HepG2 (cell line): Measurements from ENCODE around the gene NLRP12. TPM values are rescaled to one million over a fixed set of nuclear protein-coding genes. Genes with fewer than 3 reads are reported as not detected.

Source experiments
- ATAC-seq: fragments of 200-7000 bp; cut with Tn5 transposase; 3 replicates; pipeline ENCODE4 v1.9.1; 2020; ENCODE audit warnings: mild to moderate bottlenecking, moderate library complexity
- BruUV-seq: library from RNA; stranded (reverse); fragments of 400-500 nt; replicated peaks from 2 replicates; lab custom pipeline; 2021; lab: Mats Ljungman, UMichigan
- CTCF ChIA-PET: fragments of 300-600 bp; formaldehyde crosslinking; extraction: SDS; loops from one replicate; lab custom pipeline; 2021; ENCODE audit warnings: low total read pairs, inconsistent platforms, low intra/inter-chr PET ratio; lab: Yijun Ruan, JAX
- POLR2A ChIA-PET: fragments of 350-600 bp; sonication (Branson Sonifier 250); formaldehyde crosslinking; loops from one replicate; lab custom pipeline; 2020; ENCODE audit warnings: antibody characterized with exemption, inconsistent platforms; lab: Yijun Ruan, JAX
- DNase-seq: peaks from one replicate; pipeline ENCODE4 v3.0.0-alpha.2; 2015; ENCODE audit warnings: low spot score
- FAIRE-seq: peaks from 3 replicates; lab custom pipeline; 2011; peaks lifted over from hg19 to GRCh38; lab: Jason Lieb, UNC
- H2AFZ ChIP-seq: one replicate; pipeline ENCODE4 v1.6.1; 2011; ENCODE audit warnings: low read length, inconsistent platforms
- H3K27ac ChIP-seq: fragments of 300-600 bp; 3 replicates; pipeline ENCODE4 v1.8.0; 2011; ENCODE audit warnings: mixed run types, mild to moderate bottlenecking, mixed read lengths, low read length, inconsistent platforms; ENCODE audit not compliant: insufficient read depth; ENCODE audit errors: extremely low read length
- H3K27me3 ChIP-seq, 2 experiments: fragments of 200-600 bp in 1 of 2; 2 replicates in 1 of 2; 3 replicates in 1 of 2; pipeline versions ENCODE4 v1.6.0 to v1.8.0; 2011; ENCODE audit warnings: low read length in 2 of 2, mild to moderate bottlenecking in 2 of 2, moderate library complexity in 2 of 2, inconsistent platforms in 1 of 2; ENCODE audit not compliant: insufficient read depth in 2 of 2, control insufficient read depth in 1 of 2
- H3K36me3 ChIP-seq, 2 experiments: fragments of 200-600 bp in 1 of 2; replicated peaks in 1 of 2; 2 replicates in 1 of 2; 3 replicates in 1 of 2; pipeline versions ENCODE4 v1.5.1 to v1.8.0; 2011; ENCODE audit warnings: low read length in 2 of 2, inconsistent platforms in 1 of 2; ENCODE audit not compliant: insufficient read depth in 2 of 2, control insufficient read depth in 1 of 2
- H3K4me1 ChIP-seq: 2 replicates; pipeline ENCODE4 v1.5.1; 2012; ENCODE audit warnings: low read length, inconsistent platforms; ENCODE audit not compliant: insufficient read depth
- H3K4me2 ChIP-seq: 2 replicates; pipeline ENCODE4 v1.6.0; 2011; ENCODE audit warnings: low read depth, low read length, inconsistent platforms
- H3K4me3 ChIP-seq, 3 experiments: fragments of 200-600 bp in 1 of 3; sonication (generic), shearing (Covaris generic) in 1 of 3; replicated peaks in 1 of 3; 2 replicates each; pipeline ENCODE4 v1.5.1; 2011 to 2016; ENCODE audit warnings: low read length in 3 of 3, inconsistent platforms in 2 of 3, low read depth in 2 of 3, mild to moderate bottlenecking in 2 of 3, control low read depth in 1 of 3, mixed read lengths in 1 of 3; ENCODE audit not compliant: insufficient read depth in 1 of 3
- H3K79me2 ChIP-seq: one replicate; pipeline ENCODE4 v1.6.1; 2011; ENCODE audit warnings: low read length, inconsistent platforms; ENCODE audit not compliant: insufficient read depth
- H3K9ac ChIP-seq: 2 replicates; pipeline ENCODE4 v1.6.0; 2011; ENCODE audit warnings: mild to moderate bottlenecking, low read depth, low read length, inconsistent platforms; ENCODE audit not compliant: insufficient read depth
- H3K9me3 ChIP-seq: 2 replicates; pipeline ENCODE4 v1.5.1; 2012; ENCODE audit warnings: mild to moderate bottlenecking, low read length
- H4K20me1 ChIP-seq: 2 replicates; pipeline ENCODE4 v1.6.0; 2011; ENCODE audit warnings: inconsistent platforms, mild to moderate bottlenecking, low read length, moderate library complexity; ENCODE audit not compliant: insufficient read depth
- ETV6 ChIP-seq: sonication (generic); formaldehyde crosslinking; conservative IDR thresholded peaks from 2 replicates; pipeline ENCODE4 v1.4.0; 2020; ENCODE audit warnings: missing genetic modification reagents
- HOXA9 ChIP-seq: sonication (generic); formaldehyde crosslinking; IDR thresholded peaks from 2 replicates; pipeline ENCODE4 v1.8.1; 2022; ENCODE audit warnings: missing genetic modification reagents, mild to moderate bottlenecking, moderate library complexity, borderline replicate concordance
- RAD51 ChIP-seq: fragments of 450-650 bp; IDR thresholded peaks from 2 replicates; pipeline ENCODE4 v1.6.1; 2016; ENCODE audit warnings: borderline replicate concordance
- SMYD3 ChIP-seq: sonication (generic); formaldehyde crosslinking; IDR thresholded peaks from 2 replicates; pipeline ENCODE4 v1.8.1; 2023; ENCODE audit warnings: mild to moderate bottlenecking, missing genetic modification reagents
- SRSF4 ChIP-seq: fragments of 200-400 bp; formaldehyde crosslinking; IDR thresholded peaks from one replicate; pipeline ENCODE4 v1.6.1; 2018; ENCODE audit warnings: mild to moderate bottlenecking, low read depth, low read length, moderate library complexity; ENCODE audit not compliant: poor library complexity, severe bottlenecking
- SYNCRIP ChIP-seq: fragments of 200-400 bp; formaldehyde crosslinking; IDR thresholded peaks from 2 replicates; pipeline ENCODE4 v1.6.1; 2018; ENCODE audit warnings: mild to moderate bottlenecking, low read depth, low read length; ENCODE audit not compliant: insufficient read depth
- ZNF101 ChIP-seq: sonication (generic); formaldehyde crosslinking; IDR thresholded peaks from 2 replicates; pipeline ENCODE4 v1.4.0; 2020; ENCODE audit warnings: mild to moderate bottlenecking, low read depth, missing genetic modification reagents, borderline replicate concordance
- ZNF354B ChIP-seq: sonication (generic); formaldehyde crosslinking; IDR thresholded peaks from 2 replicates; pipeline ENCODE4 v1.8.0; 2022; ENCODE audit warnings: mild to moderate bottlenecking, missing genetic modification reagents
- WGBS: methylation state at CpG from one replicate; pipeline ENCODE4 v1.1.6; 2017; ENCODE audit warnings: low lambda C conversion rate; 5-methylcytosine and 5-hydroxymethylcytosine counted together
- in situ Hi-C: cut with HindIII; loops from 2 replicates; pipeline ENCODE4 v1.10.0; 2017; ENCODE audit warnings: low pct_unique_long_range_greater_than_20kb; ENCODE audit not compliant: extremely low pct_ligation_motif_present
- intact Hi-C: fragments of 100-400 bp; cut with micrococcal nuclease; formaldehyde crosslinking; loops from one replicate; pipeline ENCODE4 v1.10.0; 2022; ENCODE audit not compliant: unreplicated experiment
- polyA plus RNA-seq, 8 experiments: library from polyadenylated mRNA; depleted of rRNA in 3 of 8; stranded (reverse) in 7 of 8; unstranded in 1 of 8; fragments of >200 nt; fragmentation: Illumina TruSeq in 4 of 8; extraction: Trizol in 4 of 8; gene quantifications; 2 replicates each; pipeline versions ENCODE4 v1.2.1 to v1.2.3, GENCODE V29; 2011 to 2016; ENCODE audit warnings: low read depth in 4 of 8, missing spikeins in 1 of 8, mixed read lengths in 1 of 8; ENCODE audit not compliant: insufficient read depth in 1 of 8
- total RNA-seq, 5 experiments: library from RNA; depleted of rRNA; stranded (reverse); fragments of >200 nt; fragmentation: Illumina TruSeq; extraction: Trizol; gene quantifications; 2 replicates each; pipeline ENCODE4 v1.2.3, GENCODE V29; 2016; ENCODE audit warnings: low read depth in 1 of 5

The NLRP12 gene
- total and polyA plus RNA-seq, 2 of the 13 experiments (the other 11 are each of a cell fraction or from before 2014, with no cell fraction given): 0.15 to 0.20 TPM

- intact Hi-C loops: no loop called here
- no peaks in the 10 kb centered on the region for H3K9me3 ChIP-seq
- FAIRE-seq (no peak), DNase-seq (no peak)
- 49% methylated on average over 13 of the region's 13 CpGs for WGBS
- CTCF ChIA-PET: no interaction called here
- no peak overlapping the region for H3K4me3 ChIP-seq
- no peak overlapping the region for H3K4me2 ChIP-seq
- H3K36me3 ChIP-seq: no peaks in the 10 kb centered on the region
- no peak overlapping the region for H3K9ac ChIP-seq
- H3K79me2 ChIP-seq: no peaks in the 10 kb centered on the region
- no peaks in the 10 kb centered on the region for H4K20me1 ChIP-seq
- no TSS peak for BruUV-seq
- H2AFZ ChIP-seq: no peak overlapping the region
- in situ Hi-C loops: no loop called here
- H3K27ac ChIP-seq: no peak overlapping the region
- TF ChIP-seq HOXA9 (CRISPR knock-in tag): no peak
- TF ChIP-seq, all 625 proteins: peak for 0
- H3K27me3 ChIP-seq: peaks cover 0 to 4% of the 10 kb centered on the region in 2 experiments; a peak in 1 of 5 replicates
- no peak for ATAC-seq
- H3K4me1 ChIP-seq: peaks cover 4% of the 10 kb centered on the region
- POLR2A ChIA-PET: no interaction called here
Observed at GRCh38 chr19:53818756-53819155, 5.4 kb downstream of the NLRP12 start.

- Histone ChIP-seq H3K36me3 (no peaks in the 10 kb centered on the region), H3K4me3 (no peak overlapping the region), H3K9me3 (no peaks in the 10 kb centered on the region), H2AFZ (no peak overlapping the region), H3K9ac (no peak overlapping the region), H4K20me1 (no peaks in the 10 kb centered on the region), H3K27me3 (peaks cover 0 to 1% of the 10 kb centered on the region in 2 experiments; a peak in 2 of 5 replicates), H3K4me1 (peaks cover 15% of the 10 kb centered on the region), H3K27ac (no peak overlapping the region), H3K79me2 (no peaks in the 10 kb centered on the region), H3K4me2 (no peak overlapping the region)
- POLR2A ChIA-PET: no interaction called here
- in situ Hi-C loops: no loop called here
- FAIRE-seq (no peak), DNase-seq (no peak), ATAC-seq (no peak)
- no peak for TF ChIP-seq SYNCRIP
- TF ChIP-seq ETV6: no peak
- TF ChIP-seq RAD51: no peak
- no peak for TF ChIP-seq SMYD3 (CRISPR knock-in tag)
- TF ChIP-seq ZNF354B (CRISPR knock-in tag): no peak
- TF ChIP-seq SRSF4: no peak
- TF ChIP-seq ZNF101 (CRISPR knock-in tag): no peak
- BruUV-seq: no TSS peak
- intact Hi-C loops: no loop called here
- CTCF ChIA-PET: no interaction called here
- WGBS: 9% methylated on average over 4 of the region's 4 CpGs
Observed at GRCh38 chr19:53813996-53814395, 10.1 kb downstream of the NLRP12 start.
